ENCODE measurements around the gene PCBP3. TPM values are rescaled to one million over a fixed set of nuclear protein-coding genes. Genes with fewer than 3 reads are reported as not detected.

The PCBP3 gene
- total RNA-seq, 1 experiment from 2014 or later: 1.4 TPM

- CTCF ChIA-PET: no interaction called here
- Mint-ChIP-seq H3K4me3 (ENCODE audit: low read depth, unreplicated experiment) (no peak overlapping the region), H3K27me3 (ENCODE audit: unreplicated experiment) (no peaks in the 10 kb centered on the region), H3K27ac (ENCODE audit: unreplicated experiment) (no peak overlapping the region), H3K4me1 (ENCODE audit: low read depth, unreplicated experiment) (no peaks in the 10 kb centered on the region), H3K9me3 (ENCODE audit: low read depth, unreplicated experiment) (peaks cover 5% of the 10 kb centered on the region), H3K36me3 (ENCODE audit: insufficient read depth, unreplicated experiment) (no peaks in the 10 kb centered on the region)
- no peak for DNase-seq
- intact Hi-C loops (cut with micrococcal nuclease; ENCODE audit: unreplicated experiment): no loop called here
- TF ChIP-seq CTCF (IDR thresholded peaks at IDR 0.05; ENCODE audit: unreplicated experiment): no peak
- BruUV-seq (replicated peaks): no TSS peak
Observed at GRCh38 chr21:45989355-45990048, 346.0 kb downstream of the PCBP3 start.

DNA sequence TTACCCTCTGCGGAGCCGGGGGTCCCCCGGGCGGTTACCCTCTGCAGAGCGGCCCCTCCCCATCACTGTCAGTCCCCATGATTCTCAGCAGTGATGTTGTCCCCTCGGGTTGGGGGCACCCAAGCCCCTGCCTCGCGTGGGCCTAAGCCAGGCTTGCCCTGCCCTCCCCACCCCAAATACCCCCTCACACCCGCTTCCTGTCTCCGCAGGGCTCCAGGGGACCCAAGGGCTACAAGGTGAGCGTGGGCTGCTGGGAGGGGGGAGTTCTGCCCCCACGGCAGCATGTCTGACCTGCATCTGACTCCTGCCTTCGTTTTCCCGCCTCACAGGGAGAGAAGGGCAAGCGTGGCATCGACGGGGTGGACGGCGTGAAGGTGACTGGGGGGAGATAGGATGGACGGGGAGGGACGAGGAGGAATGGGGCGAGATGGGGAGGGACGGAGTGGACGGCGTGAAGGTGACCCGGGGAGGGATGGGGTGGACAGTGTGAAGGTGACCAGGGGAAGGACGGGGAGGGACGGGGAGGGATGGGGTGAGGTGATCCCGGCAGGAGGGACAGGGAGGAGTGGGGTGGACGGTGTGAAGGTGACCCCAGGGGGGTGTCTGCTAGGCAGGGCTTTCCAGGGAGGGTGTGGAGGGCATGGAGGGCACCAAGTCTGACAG is 346.7 kb downstream of the PCBP3 start:
- TF ChIP-seq CTCF (IDR thresholded peaks at IDR 0.05; ENCODE audit: unreplicated experiment): no peak
- Mint-ChIP-seq H3K27ac (ENCODE audit: unreplicated experiment) (no peak overlapping the region), H3K4me1 (ENCODE audit: low read depth, unreplicated experiment) (no peaks in the 10 kb centered on the region), H3K9me3 (ENCODE audit: low read depth, unreplicated experiment) (no peaks in the 10 kb centered on the region), H3K36me3 (ENCODE audit: insufficient read depth, unreplicated experiment) (no peaks in the 10 kb centered on the region), H3K27me3 (ENCODE audit: unreplicated experiment) (no peaks in the 10 kb centered on the region), H3K4me3 (ENCODE audit: low read depth, unreplicated experiment) (no peak overlapping the region)
- CTCF ChIA-PET: no interaction called here
- DNase-seq: no peak
- intact Hi-C loops (cut with micrococcal nuclease; ENCODE audit: unreplicated experiment): no loop called here
- BruUV-seq (replicated peaks): no TSS peak

- BruUV-seq (replicated peaks): no TSS peak
- H3K27ac Mint-ChIP-seq (ENCODE audit: unreplicated experiment): no peak overlapping the region
- H3K9me3 Mint-ChIP-seq (ENCODE audit: low read depth, unreplicated experiment): no peaks in the 10 kb centered on the region
- no peak for TF ChIP-seq CTCF (IDR thresholded peaks at IDR 0.05; ENCODE audit: unreplicated experiment)
- no peak for DNase-seq
- CTCF ChIA-PET: no interaction called here
- intact Hi-C loops (cut with micrococcal nuclease; ENCODE audit: unreplicated experiment): no loop called here
- H3K4me1 Mint-ChIP-seq (ENCODE audit: low read depth, unreplicated experiment): no peaks in the 10 kb centered on the region
- H3K27me3 Mint-ChIP-seq (ENCODE audit: unreplicated experiment): no peaks in the 10 kb centered on the region
- H3K4me3 Mint-ChIP-seq (ENCODE audit: low read depth, unreplicated experiment): no peak overlapping the region
- no peaks in the 10 kb centered on the region for H3K36me3 Mint-ChIP-seq (ENCODE audit: insufficient read depth, unreplicated experiment)
Observed at GRCh38 chr21:45990741-45991605, 347.4 kb downstream of the PCBP3 start.

- no peak for TF ChIP-seq CTCF (IDR thresholded peaks at IDR 0.05; ENCODE audit: unreplicated experiment)
- H3K9me3 Mint-ChIP-seq (ENCODE audit: low read depth, unreplicated experiment): no peaks in the 10 kb centered on the region
- no peaks in the 10 kb centered on the region for H3K27me3 Mint-ChIP-seq (ENCODE audit: unreplicated experiment)
- H3K4me3 Mint-ChIP-seq (ENCODE audit: low read depth, unreplicated experiment): no peak overlapping the region
- no TSS peak for BruUV-seq (replicated peaks)
- CTCF ChIA-PET: no interaction called here
- H3K27ac Mint-ChIP-seq (ENCODE audit: unreplicated experiment): no peak overlapping the region
- intact Hi-C loops (cut with micrococcal nuclease; ENCODE audit: unreplicated experiment): no loop called here
- DNase-seq: no peak
- no peaks in the 10 kb centered on the region for H3K4me1 Mint-ChIP-seq (ENCODE audit: low read depth, unreplicated experiment)
- no peaks in the 10 kb centered on the region for H3K36me3 Mint-ChIP-seq (ENCODE audit: insufficient read depth, unreplicated experiment)
Observed at GRCh38 chr21:45991606-45992300, 348.2 kb downstream of the PCBP3 start.
